H9 (cell line): Measurements from ENCODE around the gene MMP25. TPM values are rescaled to one million over a fixed set of nuclear protein-coding genes. Genes with fewer than 3 reads are reported as not detected.
A peak's percentile ranks its signal among the peaks of the same experiment; 100 is the strongest.
"Not testable (repeated sequence)": the region's sequence is repeated elsewhere in the genome, so short reads cannot be mapped to it uniquely, and the experiment has no call there.

Source experiments
- DNase-seq: peaks from one replicate; pipeline ENCODE4 v3.0.0-alpha.2; 2017
- H2AFZ ChIP-seq: one replicate; pipeline ENCODE4 v1.6.1; 2013; ENCODE audit warnings: mild to moderate bottlenecking, low read length, control low read depth, moderate library complexity
- H2AK5ac ChIP-seq: 2 replicates; pipeline ENCODE4 v1.6.1; 2013; ENCODE audit warnings: low read length, control low read depth, mixed read lengths; ENCODE audit not compliant: insufficient read length
- H2BK120ac ChIP-seq: one replicate; pipeline ENCODE4 v1.6.1; 2013; ENCODE audit warnings: low read depth, mild to moderate bottlenecking, low read length, control low read depth, inconsistent platforms; ENCODE audit not compliant: poor library complexity, severe bottlenecking
- H2BK12ac ChIP-seq: 2 replicates; pipeline ENCODE4 v1.6.1; 2013; ENCODE audit warnings: low read length, control low read depth, mixed read lengths, low read depth; ENCODE audit not compliant: insufficient read length
- H2BK15ac ChIP-seq: 2 replicates; pipeline ENCODE4 v1.6.1; 2013; ENCODE audit warnings: low read depth, low read length, control low read depth
- H2BK20ac ChIP-seq: one replicate; pipeline ENCODE4 v1.6.1; 2013; ENCODE audit warnings: low read depth, mild to moderate bottlenecking, low read length, control low read depth, inconsistent platforms; ENCODE audit not compliant: poor library complexity, severe bottlenecking
- H2BK5ac ChIP-seq: 2 replicates; pipeline ENCODE4 v1.6.1; 2013; ENCODE audit warnings: low read length, control low read depth, mixed read lengths; ENCODE audit not compliant: insufficient read length
- H3K14ac ChIP-seq: 2 replicates; pipeline ENCODE4 v1.6.1; 2013; ENCODE audit warnings: low read length, control low read depth; ENCODE audit not compliant: insufficient read depth
- H3K18ac ChIP-seq: 2 replicates; pipeline ENCODE4 v1.6.1; 2013; ENCODE audit warnings: low read depth, mild to moderate bottlenecking, mixed read lengths, low read length, control low read depth; ENCODE audit not compliant: insufficient read length
- H3K23ac ChIP-seq: 2 replicates; pipeline ENCODE4 v1.6.1; 2013; ENCODE audit warnings: low read length, control low read depth, mixed read lengths, low read depth; ENCODE audit not compliant: insufficient read length
- H3K23me2 ChIP-seq: 2 replicates; pipeline ENCODE4 v1.6.1; 2013; ENCODE audit warnings: low read depth, mild to moderate bottlenecking, mixed read lengths, low read length, control low read depth; ENCODE audit not compliant: insufficient read length, poor library complexity, severe bottlenecking
- H3K27ac ChIP-seq: 2 replicates; pipeline ENCODE4 v1.5.1; 2013; ENCODE audit warnings: low read length, control low read depth, mixed read lengths, low read depth; ENCODE audit not compliant: insufficient read length
- H3K27me3 ChIP-seq: 2 replicates; pipeline ENCODE4 v1.6.1; 2013; ENCODE audit warnings: low read length, control low read depth, inconsistent platforms; ENCODE audit not compliant: insufficient read depth
- H3K4ac ChIP-seq: 2 replicates; pipeline ENCODE4 v1.6.1; 2013; ENCODE audit warnings: low read depth, mild to moderate bottlenecking, control low read depth, inconsistent platforms, low read length, moderate library complexity
- H3K4me1 ChIP-seq: 2 replicates; pipeline ENCODE4 v1.6.1; 2013; ENCODE audit warnings: low read length, control low read depth, inconsistent platforms; ENCODE audit not compliant: insufficient read depth
- H3K4me2 ChIP-seq: 2 replicates; pipeline ENCODE4 v1.6.1; 2013; ENCODE audit warnings: low read length, control low read depth, mixed read lengths; ENCODE audit not compliant: insufficient read length, insufficient read depth
- H3K56ac ChIP-seq: 2 replicates; pipeline ENCODE4 v1.6.1; 2013; ENCODE audit warnings: low read depth, mild to moderate bottlenecking, mixed read lengths, low read length, control low read depth; ENCODE audit not compliant: insufficient read length
- H3K79me1 ChIP-seq: 2 replicates; pipeline ENCODE4 v1.6.1; 2013; ENCODE audit warnings: low read depth, mild to moderate bottlenecking, moderate library complexity, low read length, control low read depth, inconsistent platforms; ENCODE audit not compliant: insufficient read depth, poor library complexity, severe bottlenecking
- H3K79me2 ChIP-seq: 2 replicates; pipeline ENCODE4 v1.6.1; 2013; ENCODE audit warnings: low read length, control low read depth, inconsistent platforms; ENCODE audit not compliant: insufficient read depth
- H3K9ac ChIP-seq: 2 replicates; pipeline ENCODE4 v1.6.1; 2013; ENCODE audit warnings: low read length, control low read depth, mixed read lengths; ENCODE audit not compliant: insufficient read length; ENCODE audit errors: extremely low read depth
- H3K9me3 ChIP-seq: one replicate; pipeline ENCODE4 v1.6.1; 2013; ENCODE audit warnings: low read depth, low read length, inconsistent platforms; ENCODE audit not compliant: control insufficient read depth
- H3T11ph ChIP-seq: one replicate; pipeline ENCODE4 v1.6.1; 2013; ENCODE audit warnings: mild to moderate bottlenecking, low read length, control low read depth, inconsistent platforms
- H4K20me1 ChIP-seq: one replicate; pipeline ENCODE4 v1.6.1; 2013; ENCODE audit not compliant: control insufficient read depth, insufficient read length, insufficient read depth
- H4K5ac ChIP-seq: 2 replicates; pipeline ENCODE4 v1.6.1; 2013; ENCODE audit warnings: low read depth, mild to moderate bottlenecking, mixed read lengths, low read length, control low read depth; ENCODE audit not compliant: insufficient read length
- H4K8ac ChIP-seq: replicated peaks from 2 replicates; pipeline ENCODE4 v1.6.1; 2013; ENCODE audit warnings: low read length, control low read depth, mixed read lengths, low read depth; ENCODE audit not compliant: insufficient read length
- H4K91ac ChIP-seq: 2 replicates; pipeline ENCODE4 v1.6.1; 2013; ENCODE audit warnings: low read depth, mild to moderate bottlenecking, moderate library complexity, mixed read lengths, low read length, control low read depth; ENCODE audit not compliant: insufficient read length
- H3K27ac Mint-ChIP-seq, 3 experiments: 2 replicates in 2 of 3; 3 replicates in 1 of 3; pipeline ENCODE4 v1.8.0; 2020 to 2021; ENCODE audit warnings: mixed read lengths in 3 of 3, mild to moderate bottlenecking in 1 of 3, moderate library complexity in 1 of 3
- H3K27me3 Mint-ChIP-seq: 2 replicates; pipeline ENCODE4 v1.8.0; 2021; ENCODE audit warnings: low read depth, mild to moderate bottlenecking, moderate library complexity, mixed read lengths
- H3K36me3 Mint-ChIP-seq, 3 experiments: 2 replicates in 2 of 3; 3 replicates in 1 of 3; pipeline ENCODE4 v1.8.0; 2020 to 2021; ENCODE audit warnings: low read depth in 3 of 3, mixed read lengths in 3 of 3; ENCODE audit not compliant: insufficient read depth in 1 of 3
- H3K4me1 Mint-ChIP-seq, 2 experiments: 2 replicates each; pipeline ENCODE4 v1.8.0; 2020; ENCODE audit warnings: mixed read lengths in 2 of 2
- H3K4me3 Mint-ChIP-seq, 2 experiments: 2 replicates in 1 of 2; 3 replicates in 1 of 2; pipeline ENCODE4 v1.8.0; 2020 to 2021; ENCODE audit warnings: mild to moderate bottlenecking in 2 of 2, mixed read lengths in 2 of 2, moderate library complexity in 1 of 2
- H3K9me3 Mint-ChIP-seq, 2 experiments: 2 replicates in 1 of 2; 3 replicates in 1 of 2; pipeline ENCODE4 v1.8.0; 2020; ENCODE audit warnings: mild to moderate bottlenecking in 2 of 2, mixed read lengths in 2 of 2, moderate library complexity in 1 of 2
- CTCF ChIP-seq: fragments of 200-600 bp; sonication (generic); conservative IDR thresholded peaks from 3 replicates; pipeline ENCODE4 v1.8.0; 2021; ENCODE audit warnings: antibody characterized with exemption, mild to moderate bottlenecking
- WGBS: extraction: QIAGEN DNeasy Blood & Tissue Kit; methylation state at CpG from one replicate; pipeline ENCODE4 v1.1.7; 2013; ENCODE audit warnings: missing lambda C conversion rate, low lambda C conversion rate, mixed read lengths; ENCODE audit not compliant: insufficient read length; ENCODE audit errors: extremely low coverage; 5-methylcytosine and 5-hydroxymethylcytosine counted together
- total RNA-seq: library from RNA; stranded (reverse); gene quantifications from 2 replicates; pipeline ENCODE4 v1.2.1, GENCODE V29; 2021

The MMP25 gene
- total RNA-seq, 1 experiment from 2014 or later, result 13.5 TPM

- not testable (repeated sequence) for H4K8ac ChIP-seq, H2AK5ac ChIP-seq, H3K18ac ChIP-seq, H3K79me2 ChIP-seq, H3K23me2 ChIP-seq, H3K4me2 ChIP-seq, H2BK120ac ChIP-seq, H3K9ac ChIP-seq, H3K4me1 ChIP-seq, H3K27me3 ChIP-seq, H2BK5ac ChIP-seq, H2BK12ac ChIP-seq, H2AFZ ChIP-seq, H3K4ac ChIP-seq, H3K9me3 ChIP-seq, DNase-seq, H4K91ac ChIP-seq, H3K23ac ChIP-seq, H3T11ph ChIP-seq, H3K79me1 ChIP-seq, H4K20me1 ChIP-seq, H3K4me3 Mint-ChIP-seq, H3K27ac ChIP-seq, H3K14ac ChIP-seq, H3K9me3 Mint-ChIP-seq, H2BK15ac ChIP-seq, H3K56ac ChIP-seq, H4K5ac ChIP-seq, H2BK20ac ChIP-seq, H3K27ac Mint-ChIP-seq
- WGBS, result no CpG with 5 or more reads among the region's 13 CpGs
- peaks cover 54% of the 10 kb centered on the region for H3K27me3 Mint-ChIP-seq
- peaks cover 21 to 47% (median 26%) of the 10 kb centered on the region in 3 experiments for H3K36me3 Mint-ChIP-seq
- H3K4me1 Mint-ChIP-seq, result peaks cover 14 to 32% of the 10 kb centered on the region in 2 experiments
- TF ChIP-seq CTCF, result peak; percentile 33; the same call in 2 of the 3 replicates
These were observed 7.0 kb downstream of the MMP25 start for GRCh38 chr16:3053330-3053710.
